Prostate gland (tissue), 2 donors: ENCODE results near the gene MED15. TPM values are rescaled to one million over a fixed set of nuclear protein-coding genes. Genes with fewer than 3 reads are reported as not detected.

ENCODE experiments used
- DNase-seq: peaks from one replicate; pipeline ENCODE4 v3.0.0-alpha.2; 2019; ENCODE audit warnings: low spot score
- H3K27ac ChIP-seq, 2 donors: fragments of 200-600 bp; sonication (generic); 2 replicates each; pipeline ENCODE4 v1.5.1; 2017 to 2019
- H3K27me3 ChIP-seq: fragments of 200-600 bp; sonication (generic); replicated peaks from 2 replicates; pipeline ENCODE4 v1.5.1; 2019; ENCODE audit not compliant: insufficient read depth
- H3K36me3 ChIP-seq, 2 donors: fragments of 200-600 bp; sonication (generic); 1 replicate in 1 of 2; 2 replicates in 1 of 2; pipeline versions ENCODE4 v1.5.1 to v1.8.1; 2017 to 2019
- H3K4me1 ChIP-seq: fragments of 200-600 bp; sonication (generic); replicated peaks from 2 replicates; pipeline ENCODE4 v1.5.1; 2019
- H3K4me3 ChIP-seq, 2 donors: fragments of 200-600 bp; sonication (generic); 2 replicates each; pipeline ENCODE4 v1.5.1; 2017 to 2019
- H3K9me3 ChIP-seq: fragments of 200-600 bp; sonication (generic); 2 replicates; pipeline ENCODE4 v1.5.1; 2017
- POLR2A ChIP-seq: fragments of 450-650 bp; IDR thresholded peaks from one replicate; pipeline ENCODE4 v1.6.1; 2016; ENCODE audit warnings: antibody characterized with exemption, mild to moderate bottlenecking
- POLR2AphosphoS5 ChIP-seq: sonication (generic); formaldehyde crosslinking; IDR thresholded peaks from one replicate; pipeline ENCODE4 v1.6.1; 2017; ENCODE audit warnings: antibody characterized with exemption
- WGBS: methylation state at CpG from one replicate; pipeline ENCODE4 v1.1.5; 2018; 5-methylcytosine and 5-hydroxymethylcytosine counted together
- intact Hi-C: fragments of 100-400 bp; cut with DNase I; formaldehyde crosslinking; loops from one replicate; pipeline ENCODE4 v1.14.2; 2022
- total RNA-seq, 2 donors: library from RNA; depleted of rRNA; stranded (reverse); fragments of >200 nt; gene quantifications; one replicate each; pipeline ENCODE4 v1.1.0, GENCODE V29; 2016
- TF ChIP-seq, protein P1 (sequence below), 4 experiments: fragments of 200-600 bp in 2 of 4; fragments of 450-650 bp in 2 of 4; sonication (generic) in 2 of 4; IDR thresholded peaks; 1 replicate in 3 of 4; 2 replicates in 1 of 4; pipeline ENCODE4 v1.5.1; 2016 to 2019; ENCODE audit warnings: antibody characterized with exemption in 4 of 4, mild to moderate bottlenecking in 2 of 4, moderate library complexity in 2 of 4

The MED15 gene
- total RNA-seq, 2 donors from 2014 or later: 43.2 to 87.1 TPM

- WGBS: 98% methylated on average over 4 of the region's 4 CpGs
Measured at GRCh38 chr22:20484948-20485683, 22.3 kb upstream of the MED15 start.

DNA sequence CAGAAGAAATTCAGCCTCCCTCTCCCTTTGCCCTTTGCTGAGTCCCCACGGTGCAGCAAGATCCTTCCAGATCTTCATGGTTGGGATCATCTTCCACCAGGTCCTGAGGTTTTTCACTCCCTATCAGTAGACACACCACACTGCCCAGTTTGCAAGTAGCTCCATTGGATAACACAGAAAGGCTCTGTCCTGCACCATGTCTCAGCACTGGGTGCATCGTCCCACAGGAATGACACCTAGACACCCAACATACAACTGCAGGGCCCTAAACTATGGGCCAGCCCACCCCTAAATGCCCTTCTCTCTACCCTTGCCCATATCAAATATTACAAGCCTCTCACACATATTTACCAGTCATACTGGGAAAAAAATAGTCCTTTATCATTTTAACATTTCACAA is 21.2 kb upstream of the MED15 start:
- Histone ChIP-seq H3K27ac (no peak overlapping the region), H3K27me3 (no peaks in the 10 kb centered on the region), H3K4me3 (no peak overlapping the region), H3K4me1 (no peaks in the 10 kb centered on the region), H3K36me3 (no peaks in the 10 kb centered on the region), H3K9me3 (no peaks in the 10 kb centered on the region)
- intact Hi-C loops: no loop called here
- WGBS: 93% methylated on average over 2 of the region's 2 CpGs
- TF ChIP-seq POLR2AphosphoS5 (no peak), POLR2A (no peak)
- TF ChIP-seq, protein P1, sequence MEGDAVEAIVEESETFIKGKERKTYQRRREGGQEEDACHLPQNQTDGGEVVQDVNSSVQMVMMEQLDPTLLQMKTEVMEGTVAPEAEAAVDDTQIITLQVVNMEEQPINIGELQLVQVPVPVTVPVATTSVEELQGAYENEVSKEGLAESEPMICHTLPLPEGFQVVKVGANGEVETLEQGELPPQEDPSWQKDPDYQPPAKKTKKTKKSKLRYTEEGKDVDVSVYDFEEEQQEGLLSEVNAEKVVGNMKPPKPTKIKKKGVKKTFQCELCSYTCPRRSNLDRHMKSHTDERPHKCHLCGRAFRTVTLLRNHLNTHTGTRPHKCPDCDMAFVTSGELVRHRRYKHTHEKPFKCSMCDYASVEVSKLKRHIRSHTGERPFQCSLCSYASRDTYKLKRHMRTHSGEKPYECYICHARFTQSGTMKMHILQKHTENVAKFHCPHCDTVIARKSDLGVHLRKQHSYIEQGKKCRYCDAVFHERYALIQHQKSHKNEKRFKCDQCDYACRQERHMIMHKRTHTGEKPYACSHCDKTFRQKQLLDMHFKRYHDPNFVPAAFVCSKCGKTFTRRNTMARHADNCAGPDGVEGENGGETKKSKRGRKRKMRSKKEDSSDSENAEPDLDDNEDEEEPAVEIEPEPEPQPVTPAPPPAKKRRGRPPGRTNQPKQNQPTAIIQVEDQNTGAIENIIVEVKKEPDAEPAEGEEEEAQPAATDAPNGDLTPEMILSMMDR (IDR thresholded peaks at IDR 0.05): no peak
- DNase-seq: no peak

More at GRCh38 chr22:20484948-20485683, 22.3 kb upstream of the MED15 start:
- Histone ChIP-seq H3K4me1 (no peaks in the 10 kb centered on the region), H3K36me3 (no peaks in the 10 kb centered on the region), H3K27ac (no peak overlapping the region), H3K9me3 (no peaks in the 10 kb centered on the region), H3K27me3 (no peaks in the 10 kb centered on the region), H3K4me3 (no peak overlapping the region)
- intact Hi-C loops: no loop called here
- no peak for DNase-seq
- TF ChIP-seq POLR2AphosphoS5 (no peak), POLR2A (no peak)
- TF ChIP-seq, protein P1 (IDR thresholded peaks at IDR 0.05): no peak

- no peaks in the 10 kb centered on the region for H3K27me3 ChIP-seq
- H3K4me1 ChIP-seq: no peaks in the 10 kb centered on the region
- no peaks in the 10 kb centered on the region for H3K36me3 ChIP-seq
- no peak for TF ChIP-seq POLR2A
- TF ChIP-seq, protein P1 (IDR thresholded peaks at IDR 0.05): no peak
- TF ChIP-seq POLR2AphosphoS5: no peak
- no peak overlapping the region for H3K27ac ChIP-seq
- intact Hi-C loops: no loop called here
- H3K4me3 ChIP-seq: no peak overlapping the region
- no peak for DNase-seq
- no peaks in the 10 kb centered on the region for H3K9me3 ChIP-seq
- 100% methylated on average over 2 of the region's 2 CpGs for whole genome bisulfite sequencing
Measured at GRCh38 chr22:20487715-20488114, 19.7 kb upstream of the MED15 start.

GRCh38 chr22:20488946-20489345 is 18.5 kb upstream of the MED15 start:
- TF ChIP-seq, protein P1 (IDR thresholded peaks at IDR 0.05): no peak

More at GRCh38 chr22:20488946-20489345, 18.5 kb upstream of the MED15 start:
- no peaks in the 10 kb centered on the region for H3K9me3 ChIP-seq
- no peak overlapping the region for H3K4me3 ChIP-seq
- 79% methylated on average over 11 of the region's 11 CpGs for WGBS
- DNase-seq: no peak
- intact Hi-C loops: no loop called here
- no peaks in the 10 kb centered on the region for H3K4me1 ChIP-seq
- H3K27me3 ChIP-seq: no peaks in the 10 kb centered on the region
- no peak overlapping the region for H3K27ac ChIP-seq
- no peaks in the 10 kb centered on the region for H3K36me3 ChIP-seq
